Activated effector memory CD4-positive, alpha-beta T cell treated with anti-CD3 and anti-CD28 coated beads, Interleukin-2, amount 50 U/mL, for 16 hours (primary cell): Measurements from ENCODE around the gene LZIC.

Experiments
- DNase-seq: peaks from one replicate; pipeline ENCODE4 v3.0.0-alpha.2; 2020

LZIC gene

DNA sequence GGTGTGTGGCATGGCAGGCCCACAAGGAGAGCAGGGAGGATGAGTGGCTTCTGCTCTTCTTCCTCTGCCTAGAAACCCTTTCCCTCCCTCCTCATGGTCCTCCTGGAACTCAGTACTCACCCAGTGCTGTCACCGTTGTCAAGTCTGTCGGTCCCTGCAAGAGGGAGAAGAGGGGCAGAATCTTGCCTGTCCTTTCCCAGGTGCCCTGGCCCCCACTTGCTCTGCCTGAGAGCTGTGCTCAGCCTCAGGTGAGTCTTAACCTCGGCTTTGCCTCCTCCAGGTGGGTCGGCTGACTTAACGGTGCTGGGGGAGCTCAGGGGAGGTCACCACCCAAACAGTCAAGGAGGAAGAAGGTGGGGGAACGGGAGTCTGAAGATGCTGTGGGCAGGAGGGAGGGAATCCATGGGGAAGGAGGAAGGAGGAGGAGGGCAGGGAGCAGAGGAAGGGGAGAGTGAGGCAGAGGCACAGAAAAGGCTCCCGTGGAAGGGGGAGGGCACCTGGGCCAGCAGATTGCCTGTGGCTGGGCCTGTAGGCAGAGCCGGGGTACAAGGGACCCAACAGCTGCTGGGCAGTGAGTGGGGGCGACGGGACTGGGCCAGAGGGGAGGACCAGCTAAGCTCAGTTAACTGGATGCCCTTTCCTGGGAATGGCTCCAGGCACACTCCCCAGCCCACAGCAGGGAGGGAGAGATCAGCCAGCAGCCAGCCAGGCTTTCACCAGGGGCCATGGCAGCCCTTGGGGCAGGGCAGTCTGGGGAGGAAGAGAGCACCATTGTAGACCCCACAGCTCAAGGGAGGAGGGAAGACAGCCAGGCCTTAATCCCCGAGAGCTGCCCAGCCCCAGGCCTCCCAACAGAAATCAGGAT lies 59.4 kb downstream of the LZIC start:
- DNase-seq: no peak

- no peak for DNase-seq
Observed at GRCh38 chr1:9882945-9883303, 60.3 kb downstream of the LZIC start.

DNA sequence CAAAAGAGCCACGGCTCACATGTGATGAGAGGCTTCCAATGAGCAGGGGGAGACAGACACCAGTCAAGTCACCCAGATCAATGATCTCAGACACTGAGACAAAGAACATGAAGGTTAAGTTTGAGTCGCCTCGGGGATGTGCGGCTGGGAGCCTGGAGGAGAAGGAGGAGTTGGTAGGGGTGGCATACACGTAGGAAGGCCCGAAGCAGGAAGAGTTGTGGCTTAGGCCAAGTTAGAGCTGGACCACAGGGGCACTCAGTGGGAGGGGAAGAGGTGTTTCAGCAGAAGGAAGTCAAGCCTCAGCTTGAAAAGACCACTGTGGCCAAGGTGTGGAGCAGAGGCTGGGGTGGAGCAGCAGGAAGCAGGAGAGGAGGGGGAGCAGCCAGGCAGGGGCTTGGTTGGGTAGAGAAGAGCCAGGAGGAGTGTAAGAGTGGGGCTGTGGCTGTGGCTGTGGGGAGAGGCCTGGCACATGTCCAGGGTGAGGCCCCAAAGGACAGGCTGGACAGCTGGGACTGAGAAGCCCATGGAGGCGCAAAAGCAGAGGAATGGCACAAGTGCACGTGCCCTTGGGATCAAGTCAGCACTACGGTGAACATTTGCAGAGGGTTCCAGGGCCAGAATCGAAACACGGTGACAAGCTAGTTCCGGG lies 60.8 kb downstream of the LZIC start:
- no peak for DNase-seq

- no peak for DNase-seq
Observed at GRCh38 chr1:9881838-9882249, 61.3 kb downstream of the LZIC start.
